Subcutaneous abdominal adipose tissue (tissue), 5 donors: Measurements from ENCODE around the gene ADORA1.

Experiments used
- H3K27ac ChIP-seq: one replicate; pipeline ENCODE4 v1.7.0; 2013; ENCODE audit warnings: low read depth, mild to moderate bottlenecking, inconsistent platforms, low read length, moderate library complexity
- H3K27me3 ChIP-seq, 5 donors: one replicate each; pipeline ENCODE4 v1.7.0; 2013; ENCODE audit warnings: low read length in 5 of 5, inconsistent platforms in 1 of 5; ENCODE audit not compliant: control insufficient read depth in 5 of 5, insufficient read depth in 4 of 5
- H3K36me3 ChIP-seq, 5 donors: one replicate each; pipeline ENCODE4 v1.7.0; 2013; ENCODE audit warnings: low read length in 5 of 5; ENCODE audit not compliant: control insufficient read depth in 5 of 5, insufficient read depth in 5 of 5
- H3K4me1 ChIP-seq, 5 donors: one replicate each; pipeline ENCODE4 v1.7.0; 2013; ENCODE audit warnings: low read length in 5 of 5, mild to moderate bottlenecking in 3 of 5, moderate library complexity in 1 of 5; ENCODE audit not compliant: control insufficient read depth in 5 of 5, insufficient read depth in 5 of 5
- H3K4me3 ChIP-seq, 5 donors: one replicate each; pipeline ENCODE4 v1.7.0; 2013; ENCODE audit warnings: low read length in 5 of 5, low read depth in 1 of 5
- H3K9ac ChIP-seq, 5 donors: one replicate each; pipeline ENCODE4 v1.7.0; 2013; ENCODE audit warnings: low read length in 5 of 5, mild to moderate bottlenecking in 4 of 5, moderate library complexity in 3 of 5
- H3K9me3 ChIP-seq, 5 donors: one replicate each; pipeline ENCODE4 v1.7.0; 2013; ENCODE audit warnings: low read length in 5 of 5; ENCODE audit not compliant: control insufficient read depth in 5 of 5
- donor health status: healthy.
- donor health status: healthy.
- donor health status: healthy.
- donor health status: healthy.
- donor health status: healthy.

ADORA1 gene

DNA sequence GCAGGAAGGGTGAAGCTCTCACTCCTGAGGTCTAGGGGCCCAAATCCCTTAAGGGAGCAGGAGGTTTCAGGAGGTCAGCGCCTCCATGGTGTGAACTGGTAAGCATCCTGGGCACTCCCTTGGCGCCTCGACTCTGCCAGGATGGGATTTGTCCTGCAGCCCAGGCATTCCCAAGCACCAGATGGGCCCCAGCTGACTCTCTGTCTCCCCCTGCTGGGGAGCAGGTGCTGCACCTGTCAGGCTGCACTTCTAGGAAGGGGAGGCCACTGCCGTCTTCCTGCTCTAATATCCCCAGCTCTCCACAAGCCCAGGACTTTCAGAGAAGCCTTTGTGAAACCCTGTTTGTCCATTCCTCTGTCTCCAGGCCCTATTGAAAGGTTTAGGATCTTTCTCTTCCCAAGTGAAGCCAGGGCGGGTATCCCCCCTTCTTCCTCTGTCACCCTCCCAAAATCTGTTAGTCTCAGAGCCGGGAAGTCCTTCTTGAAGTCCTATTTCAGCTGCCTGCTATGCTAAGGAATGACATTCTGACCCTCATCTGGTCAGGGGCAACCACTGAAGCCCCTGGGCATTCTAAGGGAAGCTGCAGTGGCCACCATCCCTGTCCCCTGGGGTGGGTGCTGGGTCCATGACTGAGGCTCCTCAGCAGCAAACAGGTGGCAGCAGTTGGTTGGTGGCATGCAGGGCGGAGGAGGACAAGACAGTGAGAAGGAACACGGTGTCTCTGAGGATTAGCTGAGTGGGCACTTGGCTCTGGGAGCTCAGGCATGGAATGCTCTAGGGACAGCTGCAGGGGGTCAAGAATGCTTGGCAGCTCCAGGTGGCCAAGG, 44.9 kb downstream of the ADORA1 start:
- Histone ChIP-seq H3K4me3 (no peak overlapping the region), H3K27ac (no peak overlapping the region)

DNA sequence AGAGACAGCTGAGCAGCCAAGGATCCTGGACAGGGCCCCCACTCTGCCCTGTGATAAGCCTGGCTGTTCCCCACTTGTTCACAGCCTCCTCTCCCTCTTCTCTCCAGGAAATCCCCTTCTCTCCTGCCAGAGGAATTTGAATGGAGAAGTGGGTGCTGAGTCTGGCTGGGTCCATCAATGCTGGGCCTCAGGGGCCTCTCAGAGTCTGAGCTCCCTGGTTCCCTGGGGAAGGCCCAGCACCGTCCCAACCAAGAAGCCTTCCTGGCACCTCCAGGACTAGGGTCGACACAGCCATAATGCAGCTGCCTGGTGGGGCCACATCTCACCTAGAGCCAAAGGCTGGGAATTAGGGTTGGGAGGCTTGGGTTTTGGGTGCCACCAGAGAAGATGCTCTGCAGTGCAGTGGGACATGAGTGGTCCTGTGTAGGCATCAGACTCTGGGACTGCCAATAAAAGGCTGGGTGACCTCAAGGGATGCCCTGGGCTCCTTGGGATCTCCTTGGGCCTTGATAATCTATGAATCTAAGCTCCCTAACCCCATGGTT, 45.6 kb downstream of the ADORA1 start:
- no peak overlapping the region for H3K4me3 ChIP-seq
- H3K36me3 ChIP-seq = no peaks in the 10 kb centered on the region
- no peak overlapping the region for H3K9ac ChIP-seq
- H3K27me3 ChIP-seq = peaks cover 0 to under 1% (median 0%) of the 10 kb centered on the region in 5 donors
- H3K9me3 ChIP-seq = no peaks in the 10 kb centered on the region
- no peak overlapping the region for H3K27ac ChIP-seq
- peaks cover 0 to 17% (median 11%) of the 10 kb centered on the region in 5 donors for H3K4me1 ChIP-seq

More for the DNA sequence above, 44.9 kb downstream of the ADORA1 start:
- Histone ChIP-seq H3K4me1 (peaks cover 0 to 14% (median 11%) of the 10 kb centered on the region in 5 donors), H3K9me3 (no peaks in the 10 kb centered on the region), H3K9ac (no peak overlapping the region), H3K27me3 (no peaks in the 10 kb centered on the region), H3K36me3 (no peaks in the 10 kb centered on the region)

DNA sequence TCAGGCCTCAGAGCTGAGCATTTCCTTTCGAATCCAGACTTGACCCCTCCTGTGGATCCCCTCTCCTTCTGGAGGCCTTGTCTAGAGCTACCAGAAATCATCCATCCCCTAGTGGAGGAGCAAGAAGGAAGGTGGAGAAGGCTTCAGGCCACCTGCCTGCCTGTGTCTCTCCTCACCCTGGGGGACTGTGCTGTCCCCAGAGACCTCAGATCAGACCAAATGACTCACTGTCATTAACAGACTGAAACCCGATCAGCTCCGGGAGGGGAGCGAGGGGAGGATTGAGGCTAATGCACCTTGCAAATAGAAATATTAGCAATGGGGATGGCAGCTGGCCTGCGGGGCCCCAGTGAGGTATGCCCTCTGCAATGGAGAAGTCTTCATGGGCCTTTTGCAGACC, 46.0 kb downstream of the ADORA1 start:
- H3K9ac ChIP-seq = no peak overlapping the region
- no peak overlapping the region for H3K4me3 ChIP-seq
- H3K27ac ChIP-seq = no peak overlapping the region
- H3K4me1 ChIP-seq = peaks cover 0 to 17% (median 11%) of the 10 kb centered on the region in 5 donors
- no peaks in the 10 kb centered on the region for H3K36me3 ChIP-seq
- H3K27me3 ChIP-seq = peaks cover 0 to 2% (median 0%) of the 10 kb centered on the region in 5 donors
- no peaks in the 10 kb centered on the region for H3K9me3 ChIP-seq

DNA sequence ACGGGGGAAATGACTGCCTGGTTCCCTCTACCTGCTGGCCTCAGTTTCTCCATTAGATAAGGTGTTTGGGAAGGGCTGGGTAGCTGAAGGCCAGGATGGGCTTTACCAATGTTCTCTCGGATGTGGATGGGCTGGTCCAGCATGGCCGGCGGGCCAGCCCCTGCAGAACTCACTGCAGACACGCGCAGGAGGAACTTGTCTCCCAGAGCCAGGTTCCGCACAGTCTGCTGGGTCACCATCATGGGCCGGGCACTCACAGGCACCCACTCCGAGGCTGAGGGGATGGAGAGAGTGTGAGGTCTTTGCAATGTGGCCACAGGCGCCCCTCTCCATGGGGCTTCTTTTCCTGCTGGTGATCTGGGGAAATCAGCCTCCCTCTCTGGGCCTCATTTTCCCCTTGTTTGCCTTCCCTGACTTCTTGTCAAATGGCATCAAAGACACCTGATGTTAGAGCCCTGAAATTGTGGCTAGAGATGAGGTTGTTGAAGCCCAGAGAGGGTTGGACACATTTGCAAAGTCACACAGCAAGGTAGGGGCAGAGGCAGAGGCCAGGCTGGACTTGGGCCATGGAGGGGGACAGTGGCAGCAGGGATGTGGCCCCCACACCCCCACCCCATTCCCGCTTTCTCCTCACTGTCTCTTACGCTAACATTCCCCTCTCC, 46.9 kb downstream of the ADORA1 start:
- Histone ChIP-seq H3K36me3 (no peaks in the 10 kb centered on the region), H3K9me3 (no peaks in the 10 kb centered on the region), H3K4me1 (peaks cover 0 to 19% (median 11%) of the 10 kb centered on the region in 5 donors), H3K9ac (no peak overlapping the region), H3K4me3 (no peak overlapping the region), H3K27ac (no peak overlapping the region), H3K27me3 (peaks cover 0 to 2% (median 0%) of the 10 kb centered on the region in 5 donors)

DNA sequence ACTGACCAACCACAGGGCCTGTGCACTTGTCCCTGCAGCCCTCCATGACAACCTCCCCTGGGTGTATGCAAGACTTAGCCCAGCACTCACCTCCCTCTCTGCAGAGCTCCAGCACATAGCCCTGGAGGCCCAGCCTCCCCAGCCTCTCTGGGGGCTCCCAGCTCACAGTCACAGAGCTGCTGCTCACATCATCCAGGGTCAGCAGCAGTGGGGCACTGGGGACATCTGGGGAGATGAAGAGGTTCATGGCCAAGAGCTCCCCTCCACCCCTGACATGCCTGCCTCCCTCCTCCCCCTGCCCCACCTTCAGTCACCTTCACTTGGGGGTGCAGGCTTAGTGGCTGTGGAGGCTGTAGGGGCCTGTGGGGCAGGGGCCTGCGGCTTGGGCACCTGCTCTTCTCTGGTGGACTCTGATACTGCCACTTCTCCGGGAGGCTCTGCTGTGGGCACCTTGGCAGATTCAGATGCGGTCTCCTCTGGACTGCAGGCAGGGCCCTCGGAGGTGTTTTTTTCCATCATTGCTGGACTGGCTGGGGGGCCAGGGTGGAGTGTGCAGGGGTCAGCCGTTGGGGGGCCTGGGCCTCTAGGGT, 47.8 kb downstream of the ADORA1 start, which contains the start of gene MYBPH:
Gene MYBPH (minus strand): TSS at position 590 of the 590 bp plus-strand sequence. CDS start 71 bp downstream, at position 519.
- H3K4me1 ChIP-seq = peaks cover 0 to 19% (median 11%) of the 10 kb centered on the region in 5 donors
- H3K36me3 ChIP-seq = no peaks in the 10 kb centered on the region
- no peaks in the 10 kb centered on the region for H3K9me3 ChIP-seq
- H3K9ac ChIP-seq = no peak within 1 kb of the TSS
- no peak within 1 kb of the TSS for H3K4me3 ChIP-seq
- peaks cover 0 to 2% (median 0%) of the 10 kb centered on the region in 5 donors for H3K27me3 ChIP-seq
- no peak within 1 kb of the TSS for H3K27ac ChIP-seq

DNA sequence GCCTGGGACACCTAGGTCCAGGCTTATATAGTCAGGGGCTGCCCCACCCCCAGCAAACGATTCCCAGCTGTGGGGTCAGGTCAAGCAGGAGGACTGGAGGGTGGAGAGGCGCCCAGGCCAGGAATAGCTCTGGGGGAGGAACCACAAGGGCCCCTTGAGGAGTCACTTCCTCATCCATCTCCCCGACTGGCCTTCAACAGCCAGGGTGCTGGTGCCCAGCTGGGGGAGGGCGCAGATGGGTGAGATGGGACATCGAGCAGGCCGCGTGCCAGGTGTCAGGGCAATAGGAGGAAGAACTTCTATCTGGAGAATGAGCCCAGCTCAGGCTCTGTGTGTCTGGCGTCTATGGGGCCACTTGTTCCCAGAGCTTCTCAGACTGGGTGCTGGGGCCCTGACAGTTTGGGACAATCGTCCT, 48.3 kb downstream of the ADORA1 start:
- H3K9ac ChIP-seq = no peak overlapping the region
- no peak overlapping the region for H3K27ac ChIP-seq
- H3K36me3 ChIP-seq = no peaks in the 10 kb centered on the region
- H3K4me1 ChIP-seq = peaks cover 0 to 19% (median 11%) of the 10 kb centered on the region in 5 donors
- H3K4me3 ChIP-seq = no peak overlapping the region
- no peaks in the 10 kb centered on the region for H3K9me3 ChIP-seq
- H3K27me3 ChIP-seq = peaks cover 0 to 2% (median 0%) of the 10 kb centered on the region in 5 donors

DNA sequence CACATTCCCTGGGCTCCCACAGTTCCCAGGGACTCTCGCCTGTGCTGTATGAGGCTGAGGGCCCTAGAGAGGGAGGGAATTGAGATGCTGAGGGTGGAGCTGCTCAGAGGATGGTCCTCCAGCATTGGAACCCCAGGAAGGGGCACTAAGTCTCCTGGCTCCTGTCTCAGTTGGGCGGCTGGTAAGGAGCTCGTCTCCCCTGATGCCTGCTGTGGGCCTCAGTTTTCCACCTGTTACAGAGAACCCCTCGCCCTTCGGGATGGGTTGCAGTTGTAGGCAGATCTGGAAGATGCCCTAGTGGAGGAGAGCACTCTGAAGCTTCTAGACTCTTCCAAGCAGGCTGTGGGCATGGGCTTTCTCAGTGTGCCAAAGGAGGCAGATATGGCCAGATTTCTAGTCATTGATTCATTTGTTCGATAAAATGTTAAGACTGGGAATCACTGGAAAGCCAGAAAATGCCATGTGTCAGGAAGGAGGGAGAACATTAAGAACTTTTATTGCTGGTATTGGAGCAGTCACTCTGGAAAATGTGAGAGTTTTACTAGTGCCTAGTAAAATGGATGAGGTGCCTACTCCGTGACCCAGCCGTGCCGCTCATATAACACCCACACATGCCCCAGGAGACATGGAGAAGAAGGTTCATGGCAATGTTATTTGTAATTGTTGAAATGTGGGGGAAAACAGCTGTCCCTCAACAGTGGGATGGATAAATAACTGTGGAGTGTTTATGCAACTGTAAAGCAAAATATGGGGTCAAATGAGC, 48.9 kb downstream of the ADORA1 start:
- Histone ChIP-seq H3K27ac (no peak overlapping the region), H3K36me3 (no peaks in the 10 kb centered on the region), H3K9ac (no peak overlapping the region), H3K4me3 (no peak overlapping the region), H3K9me3 (no peaks in the 10 kb centered on the region), H3K4me1 (peaks cover 0 to 19% (median 11%) of the 10 kb centered on the region in 5 donors), H3K27me3 (peaks cover 0 to 2% (median 0%) of the 10 kb centered on the region in 5 donors)

DNA sequence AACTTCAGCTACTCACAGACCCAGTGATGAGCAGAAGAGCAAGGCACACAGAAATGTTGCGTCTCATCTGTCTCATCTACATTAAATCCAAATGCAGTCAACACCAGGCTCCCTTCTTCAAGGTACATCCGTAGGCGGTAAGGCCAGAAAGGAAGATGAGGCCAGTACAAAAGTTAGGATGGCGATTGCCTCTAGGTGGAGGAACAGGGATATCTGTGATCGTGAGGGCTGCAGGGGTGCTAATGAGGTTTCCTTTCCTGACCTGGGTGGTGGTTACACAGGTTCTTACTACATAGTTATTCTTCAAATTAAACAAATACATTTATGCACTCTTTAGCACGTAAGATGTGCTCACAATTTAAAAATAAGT, 49.5 kb downstream of the ADORA1 start:
- Histone ChIP-seq H3K4me1 (peaks cover 0 to 19% (median 11%) of the 10 kb centered on the region in 5 donors), H3K27ac (no peak overlapping the region), H3K9me3 (no peaks in the 10 kb centered on the region), H3K27me3 (peaks cover 0 to 2% (median 0%) of the 10 kb centered on the region in 5 donors), H3K9ac (no peak overlapping the region), H3K36me3 (no peaks in the 10 kb centered on the region), H3K4me3 (no peak overlapping the region)

DNA sequence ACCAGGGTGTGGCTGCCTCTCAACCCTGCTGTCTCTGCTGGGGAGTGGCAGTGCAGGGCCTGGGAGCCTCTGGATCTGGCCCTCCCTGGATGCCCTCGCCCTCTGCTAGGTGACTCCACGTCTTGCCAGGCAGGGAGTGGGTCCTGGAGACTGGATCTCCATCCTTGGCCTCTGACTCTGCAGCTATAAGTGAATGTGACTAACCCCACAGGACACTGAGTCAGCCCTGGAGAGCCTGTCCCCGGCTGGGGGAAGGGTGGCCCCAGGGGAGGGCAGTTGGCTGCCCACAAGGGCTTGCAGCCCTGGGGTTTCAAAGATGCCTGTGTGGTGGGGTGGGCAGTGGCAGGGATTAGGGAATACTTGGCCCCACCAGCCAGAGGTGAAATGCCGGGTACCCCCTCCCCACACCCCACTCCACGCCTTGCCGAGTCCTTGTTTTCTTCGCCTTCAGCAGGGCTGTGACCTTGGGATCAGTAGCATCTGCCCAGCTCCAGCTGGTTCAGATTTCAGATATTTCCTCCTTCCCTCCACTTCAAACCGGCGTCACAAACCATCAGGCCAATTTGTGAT, 50.0 kb downstream of the ADORA1 start:
- Histone ChIP-seq H3K4me1 (peaks cover 0 to 19% (median 11%) of the 10 kb centered on the region in 5 donors), H3K9me3 (no peaks in the 10 kb centered on the region), H3K4me3 (no peak overlapping the region), H3K27me3 (peaks cover 0 to 2% (median 0%) of the 10 kb centered on the region in 5 donors), H3K27ac (no peak overlapping the region), H3K9ac (no peak overlapping the region), H3K36me3 (no peaks in the 10 kb centered on the region)
